ENCODE measurements around the gene XAGE2.

GRCh38 chrX:52416816-52417215 lies 48.0 kb downstream of the XAGE2 start:
- TF ChIP-seq TAF1 (IDR thresholded peaks at IDR 0.05; ENCODE audit: borderline replicate concordance, low read depth, low read length), result no peak
- TF ChIP-seq POLR2A (IDR thresholded peaks at IDR 0.05; ENCODE audit: low read depth, low read length), result no peak
- no peak for TF ChIP-seq POLR2AphosphoS5 (IDR thresholded peaks at IDR 0.05; ENCODE audit: low read depth, low read length)
